Inferior parietal cortex (tissue), 1 donor: Measurements from ENCODE around the gene CASK.
"Not testable (repeated sequence)": the region's sequence is repeated elsewhere in the genome, so short reads cannot be mapped to it uniquely, and the experiment has no call there.

Source experiments
- DNase-seq: peaks from one replicate; pipeline ENCODE4 v3.0.0-alpha.2; 2016; ENCODE audit errors: extremely low spot score

CASK gene

DNA sequence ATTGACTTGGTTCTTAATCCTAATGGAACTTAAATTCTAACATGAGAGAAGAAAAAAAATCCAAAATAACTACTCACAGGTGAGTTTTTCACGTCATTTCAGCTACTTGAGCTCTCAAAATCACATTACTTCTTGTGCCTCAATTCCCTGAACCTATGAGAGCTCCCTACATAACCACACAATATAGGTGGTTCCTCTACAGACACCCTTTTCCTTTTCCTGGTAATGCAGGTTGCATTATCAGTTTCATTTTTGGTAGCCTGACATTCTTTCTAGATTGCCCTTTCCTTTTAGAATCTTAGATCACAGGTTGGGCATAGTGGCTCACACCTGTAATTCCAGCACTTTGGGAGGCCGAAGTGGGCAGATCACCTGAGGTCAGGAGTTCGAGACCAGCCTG lies 230.3 kb downstream of the CASK start:
- no peak for DNase-seq

DNA sequence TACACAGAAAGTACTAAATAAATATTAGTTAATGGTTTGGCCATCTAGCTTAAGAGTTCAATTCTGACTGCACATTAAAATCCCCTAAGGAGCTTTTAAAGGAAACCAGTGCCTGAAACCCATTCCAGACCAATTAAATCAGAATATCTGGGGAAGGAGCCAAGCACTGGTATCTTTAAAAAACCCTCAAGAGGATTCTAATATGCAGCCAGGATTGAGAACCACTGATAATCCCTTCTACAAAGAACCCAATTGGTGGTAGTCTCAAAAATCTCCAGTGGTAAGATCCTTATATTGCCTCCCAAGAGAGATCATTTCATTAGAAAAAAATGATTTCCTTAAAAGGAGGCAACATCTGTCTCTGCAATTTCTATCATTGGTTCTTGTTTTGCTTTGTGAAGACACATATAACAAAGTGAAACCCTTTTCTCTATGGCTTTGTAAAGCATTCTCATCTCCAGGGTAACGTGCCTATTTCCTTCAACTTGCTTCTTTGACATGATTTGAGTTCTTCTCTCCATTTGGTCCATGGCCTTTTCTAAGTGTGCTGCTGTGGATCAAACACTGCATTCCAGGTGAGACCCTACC lies 231.1 kb downstream of the CASK start:
- DNase-seq, result no peak

DNA sequence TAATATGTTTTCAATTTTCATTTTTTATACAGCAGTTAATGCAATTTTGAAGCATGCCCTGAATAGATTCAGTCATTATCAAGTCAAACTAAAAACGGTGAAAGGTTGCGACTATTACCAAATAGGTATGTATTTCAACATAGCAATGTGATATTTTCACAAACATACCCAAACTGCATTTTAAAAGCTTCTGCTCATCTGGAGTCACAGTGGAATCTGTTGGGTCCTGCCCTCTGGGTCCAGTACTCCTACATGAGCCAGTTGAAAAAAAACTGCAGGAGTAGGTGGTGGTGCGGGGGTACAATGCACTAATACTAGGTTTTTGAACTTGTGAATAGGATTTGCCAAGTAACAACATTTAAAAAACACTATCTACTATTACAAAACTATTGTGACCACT lies 233.6 kb downstream of the CASK start:
- DNase-seq, result no peak

DNA sequence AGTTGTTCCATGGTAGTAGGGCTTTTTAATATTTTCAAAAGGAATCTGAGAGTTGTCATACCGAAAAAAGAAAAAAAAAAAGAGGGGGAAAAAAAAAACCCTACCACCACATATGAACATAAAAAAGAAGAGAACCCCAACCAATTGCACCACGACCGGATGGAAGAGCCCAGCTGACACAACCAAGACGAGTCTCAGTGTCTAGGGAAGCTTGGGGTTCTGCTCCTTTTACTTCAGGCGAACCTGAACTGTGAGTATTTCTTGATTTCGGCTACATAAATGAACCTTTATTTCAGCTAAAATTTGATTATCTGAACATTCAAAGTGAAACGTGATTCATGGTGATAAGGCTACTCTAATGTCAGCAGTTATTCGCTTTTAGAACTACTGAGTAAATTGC lies 234.5 kb downstream of the CASK start, which contains the start of gene GPR34:
TSS of gene GPR34 (plus strand) at position 139 of the 400 bp plus-strand sequence. CDS start 6,661 bp downstream, outside the sequence.
- DNase-seq, result no peak

DNA sequence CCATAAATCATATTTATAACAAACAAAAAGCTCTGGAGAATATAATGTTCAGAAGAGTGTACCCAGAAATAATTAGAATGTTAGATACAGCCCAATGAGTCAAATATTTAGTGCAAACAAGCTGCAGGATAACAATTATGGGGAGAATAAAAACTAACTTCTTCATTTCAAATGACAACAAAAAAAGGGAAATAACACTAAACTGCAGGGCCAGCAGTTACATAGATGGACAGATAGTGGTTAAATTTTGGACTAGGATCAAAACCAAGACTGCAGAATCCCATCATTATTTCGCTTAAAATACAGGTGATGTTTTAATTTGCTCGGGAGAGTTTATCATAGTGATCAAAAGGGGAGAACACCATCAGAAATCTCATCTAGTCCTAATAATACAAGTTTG lies 235.2 kb downstream of the CASK start:
- no peak for DNase-seq

DNA sequence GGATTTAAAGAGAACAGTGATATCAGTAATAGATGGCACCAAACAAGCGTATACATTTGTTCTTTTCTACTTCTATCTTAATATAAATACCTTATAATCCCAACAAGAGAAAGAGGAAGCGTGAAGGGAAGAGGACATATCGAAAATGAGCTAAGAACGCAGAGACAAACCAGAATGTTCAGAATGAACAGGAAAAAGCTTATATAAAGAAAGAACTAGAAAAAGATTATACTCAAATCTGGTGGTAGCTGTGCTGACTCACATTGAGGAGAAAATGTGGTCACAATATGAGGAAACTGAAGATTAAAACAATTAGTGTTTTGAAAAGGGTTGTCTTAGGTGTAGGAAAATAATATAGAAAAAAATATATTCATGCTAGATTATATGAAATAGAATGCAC lies 236.6 kb downstream of the CASK start:
- DNase-seq, result no peak

DNA sequence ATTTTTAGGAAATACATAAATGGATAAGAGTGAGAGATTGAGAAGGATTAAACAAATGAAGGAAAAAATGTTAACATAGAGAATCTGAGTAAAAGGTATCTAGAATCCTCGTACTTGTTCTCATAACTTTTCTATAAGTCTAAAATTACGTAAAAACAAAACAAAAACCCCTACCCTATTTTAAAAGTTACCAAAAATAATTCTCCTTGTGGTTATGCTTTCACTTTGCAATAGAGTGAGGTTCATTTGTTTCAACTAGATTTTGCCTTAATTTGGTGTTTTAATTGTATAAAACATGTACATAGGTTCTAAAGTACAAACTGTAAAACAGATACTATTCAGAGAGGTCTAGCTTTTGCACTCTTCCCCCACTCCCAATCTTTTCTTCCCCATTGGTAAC lies 238.4 kb downstream of the CASK start:
- no peak for DNase-seq

DNA sequence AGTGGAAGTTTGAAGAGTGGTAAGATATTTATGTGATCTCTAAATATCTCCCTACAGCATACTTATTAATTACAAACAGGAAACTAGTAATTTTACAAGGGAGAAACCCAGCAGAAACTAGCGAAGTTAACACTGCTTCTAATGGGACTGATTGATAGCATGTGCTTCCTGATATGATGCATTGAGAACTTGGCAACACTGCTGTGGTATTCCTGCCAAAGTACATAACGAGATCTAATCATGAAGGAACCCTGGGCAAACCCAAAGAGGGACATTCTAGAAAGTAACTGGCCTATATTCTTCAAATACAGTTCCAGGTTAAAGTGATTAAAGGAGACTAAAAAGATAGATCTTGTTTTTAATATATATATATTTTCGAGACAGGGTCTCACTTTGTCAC lies 239.2 kb downstream of the CASK start:
- no peak for DNase-seq

DNA sequence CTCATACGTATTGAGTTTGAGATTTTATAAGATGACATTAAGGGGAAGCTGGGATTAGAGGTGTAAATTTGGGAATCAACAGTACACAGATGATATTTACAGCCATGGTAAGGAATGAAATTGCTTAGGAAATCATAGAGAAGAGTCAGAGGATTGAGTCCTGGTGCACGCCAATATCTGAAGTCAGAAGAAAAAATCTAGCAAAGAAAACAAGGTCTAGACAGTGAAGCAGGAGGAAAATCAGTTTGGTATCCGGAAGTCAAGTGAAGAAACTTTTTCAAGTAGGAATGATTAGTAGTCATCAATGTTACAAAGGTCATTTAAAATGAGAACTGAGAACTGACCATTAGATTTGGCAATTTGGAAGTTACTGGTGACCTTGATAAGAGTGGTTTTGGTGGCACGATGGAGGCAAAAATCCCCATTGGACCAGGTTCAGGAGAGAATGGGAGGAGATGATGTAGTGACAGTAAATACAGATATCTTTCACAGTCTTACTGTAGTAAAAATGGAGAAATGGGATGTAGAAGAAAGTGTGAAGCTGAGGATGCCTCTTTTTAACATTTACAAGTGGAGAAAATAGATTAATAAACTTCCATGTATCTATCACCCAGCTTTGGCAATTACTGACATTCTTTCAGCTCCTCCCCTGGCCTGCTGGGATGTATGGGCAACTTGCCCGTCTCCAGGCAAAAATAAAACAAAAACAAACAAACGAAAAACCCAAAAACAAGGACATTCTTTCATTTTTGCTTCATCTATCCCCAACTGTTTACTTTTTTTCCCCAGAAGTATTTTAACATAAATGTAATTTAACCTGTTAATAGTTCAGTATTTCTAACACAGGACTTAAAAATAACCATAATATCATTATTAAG lies 245.9 kb downstream of the CASK start:
- no peak for DNase-seq

DNA sequence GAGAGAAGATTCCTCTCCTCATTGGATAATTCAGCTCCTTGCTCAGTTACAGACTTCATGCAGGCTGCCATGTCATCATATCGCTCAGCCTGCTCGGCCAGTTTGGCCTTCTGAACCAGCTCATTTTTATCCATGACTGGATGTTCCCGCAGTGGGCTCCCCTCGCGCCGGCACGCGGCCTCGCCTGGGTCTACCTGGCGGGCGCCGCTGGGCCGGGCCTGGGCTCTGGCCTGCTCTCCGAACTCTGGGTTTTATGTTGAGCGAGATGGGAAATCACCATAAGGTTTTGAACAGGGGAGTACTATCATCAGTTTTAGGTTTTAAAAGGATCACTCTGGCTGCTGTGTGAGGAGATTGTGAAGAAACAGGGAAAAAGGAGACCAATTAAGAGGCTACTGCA lies 247.0 kb downstream of the CASK start:
- DNase-seq, result not testable (repeated sequence)

DNA sequence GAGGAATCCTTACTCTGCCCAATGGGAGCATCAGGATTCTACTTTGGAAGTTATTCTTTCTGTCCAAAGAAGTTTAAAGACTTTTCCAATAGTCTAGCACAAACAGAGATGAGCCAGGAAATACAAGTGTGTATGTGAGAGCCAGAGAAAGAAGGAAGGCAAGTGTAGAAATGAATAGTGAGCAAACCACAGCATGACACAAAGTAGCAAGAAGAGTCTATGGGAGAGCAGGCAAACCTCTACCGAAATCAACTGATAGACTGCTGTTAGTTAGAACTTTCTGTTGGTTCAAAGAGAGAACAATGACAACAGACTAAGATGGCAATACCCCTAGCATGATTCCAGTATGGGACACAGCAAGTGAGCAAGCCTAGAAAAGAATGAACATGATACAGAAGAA lies 250.7 kb downstream of the CASK start:
- DNase-seq, result no peak

DNA sequence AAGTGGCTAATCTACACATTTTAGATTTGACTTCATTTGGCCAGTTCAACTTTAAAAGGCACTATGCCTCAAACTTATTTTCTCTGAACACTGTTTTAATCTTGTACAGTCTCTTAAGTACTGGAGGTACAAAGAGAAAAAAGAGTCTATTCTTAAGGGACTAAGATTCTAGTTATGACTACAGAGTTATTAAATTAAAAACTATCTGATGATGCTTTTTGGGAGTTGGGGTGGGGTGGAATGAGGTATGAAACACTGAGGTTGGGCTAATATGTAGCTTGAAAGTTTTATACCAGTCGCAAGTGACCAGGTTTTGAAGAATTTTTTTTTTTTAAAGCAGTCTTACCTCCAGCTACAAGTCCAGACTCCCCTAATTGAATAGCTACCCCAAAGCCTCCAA lies 252.3 kb downstream of the CASK start:
- no peak for DNase-seq

DNA sequence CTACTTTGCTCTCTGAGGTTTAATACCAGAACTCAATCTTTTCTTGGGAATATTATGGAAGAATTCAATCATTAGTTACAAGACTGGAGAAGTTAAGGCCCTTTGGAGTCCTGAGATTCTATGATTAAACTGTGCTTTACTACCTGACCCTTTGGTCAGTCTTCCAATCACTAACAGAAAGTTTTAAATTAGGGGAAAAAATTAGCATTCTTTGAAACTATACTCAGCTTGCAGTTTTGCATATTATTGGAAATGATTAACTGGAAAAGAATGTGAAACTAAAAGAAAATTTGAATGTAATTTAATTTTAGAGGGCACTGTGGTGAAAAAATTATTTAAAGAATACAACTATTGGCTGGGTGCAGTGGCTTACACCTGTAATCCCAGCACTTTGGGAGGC lies 253.2 kb downstream of the CASK start:
- no peak for DNase-seq

DNA sequence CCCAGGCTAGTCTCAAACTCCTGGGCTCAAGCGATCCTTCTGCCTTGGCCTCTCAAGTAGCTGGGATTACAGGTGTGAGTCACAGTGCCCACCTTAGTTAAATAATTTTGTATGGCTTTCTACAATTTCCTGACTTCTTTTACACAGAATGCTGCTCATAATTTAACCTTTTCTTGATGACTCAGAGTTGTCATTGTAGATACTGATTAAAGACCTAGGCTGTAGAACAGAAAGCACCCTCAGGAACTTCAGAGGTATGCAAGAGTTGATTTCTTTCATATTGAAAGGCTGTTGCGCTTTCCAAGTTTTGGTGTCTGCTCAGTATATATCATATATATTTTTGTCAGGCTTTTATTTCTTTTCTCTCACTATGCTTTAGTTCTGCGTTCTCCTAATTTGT lies 255.7 kb downstream of the CASK start:
- DNase-seq, result no peak

DNA sequence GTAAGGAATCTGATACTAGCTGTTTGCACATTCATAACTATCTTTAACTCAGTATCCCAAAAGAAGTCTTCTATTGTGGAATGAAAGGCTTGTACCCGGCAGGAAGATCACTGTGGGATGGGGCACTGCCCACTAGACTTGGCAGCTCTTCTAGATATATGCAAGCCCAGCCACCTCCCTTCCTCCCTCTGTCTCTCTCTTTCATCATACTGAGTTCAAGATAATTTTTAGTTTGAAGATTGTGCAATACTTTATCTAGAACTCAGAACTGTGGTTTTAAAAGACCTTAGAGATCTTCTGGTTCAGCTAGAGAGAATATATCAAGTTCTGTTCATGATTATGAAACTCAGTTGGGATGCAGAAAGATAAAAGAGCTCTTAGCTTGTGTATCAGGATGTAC lies 257.1 kb downstream of the CASK start:
- DNase-seq, result no peak

DNA sequence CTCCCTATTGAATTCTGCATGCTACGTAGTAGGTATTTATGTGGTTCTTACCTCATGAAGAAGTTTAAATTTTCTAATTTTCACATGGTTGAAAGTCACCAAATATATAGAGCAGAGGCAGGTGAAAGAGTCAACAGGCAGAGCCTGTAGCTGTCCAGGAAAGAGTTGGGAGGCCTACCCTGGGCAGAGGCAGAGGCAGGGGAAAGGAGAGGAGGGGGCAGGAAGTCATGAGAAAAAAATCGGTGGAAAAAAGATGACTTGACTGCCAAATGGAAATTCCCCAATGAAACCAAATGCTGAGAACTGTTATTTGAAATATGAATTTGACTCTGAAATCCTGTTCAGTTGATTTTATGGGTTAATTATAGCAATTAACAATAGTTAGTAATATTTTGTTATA lies 257.7 kb downstream of the CASK start:
- DNase-seq, result no peak

DNA sequence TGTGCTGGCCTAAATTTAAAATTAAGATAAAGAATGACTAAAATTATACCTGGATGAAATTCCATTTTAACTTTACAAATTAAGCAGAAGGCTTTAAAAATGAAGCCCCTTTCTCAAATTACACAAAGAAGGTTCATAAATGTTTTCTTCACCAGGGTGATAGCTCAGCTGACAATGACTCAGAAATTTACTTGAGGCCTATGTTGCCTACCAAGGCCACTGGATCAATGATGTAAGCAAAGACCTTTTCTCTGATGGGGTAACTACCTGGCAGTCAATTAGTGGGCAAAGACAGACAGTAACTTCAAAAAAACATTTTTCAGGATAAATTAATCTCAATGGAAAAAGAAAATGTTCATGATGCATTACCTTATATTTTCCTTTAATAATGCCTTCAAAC lies 258.4 kb downstream of the CASK start:
- DNase-seq, result no peak

DNA sequence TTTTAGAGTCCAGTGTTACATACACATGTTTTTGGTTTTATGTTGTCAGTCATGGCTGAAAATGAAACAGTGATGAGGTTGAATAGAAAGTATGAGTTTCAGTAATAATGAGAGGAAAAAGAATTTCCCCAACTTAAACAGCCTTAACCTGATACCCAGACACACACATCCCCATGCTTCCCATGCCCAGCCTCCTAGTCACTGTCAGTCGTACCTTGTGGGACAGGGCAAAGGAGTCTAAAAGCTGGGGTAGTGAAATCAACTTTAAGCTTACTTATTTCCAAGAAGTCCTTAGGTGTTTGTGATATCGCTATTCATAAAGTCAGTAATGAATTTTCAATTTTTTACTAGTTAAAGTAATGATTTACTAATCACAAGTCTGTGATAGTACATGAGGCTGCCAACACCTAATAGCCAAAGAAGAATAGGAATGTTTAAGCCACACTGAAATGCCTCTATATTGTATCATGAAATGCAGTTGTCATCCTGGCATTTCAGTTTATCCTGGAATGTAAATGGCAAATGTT lies 258.9 kb downstream of the CASK start:
- DNase-seq, result no peak

DNA sequence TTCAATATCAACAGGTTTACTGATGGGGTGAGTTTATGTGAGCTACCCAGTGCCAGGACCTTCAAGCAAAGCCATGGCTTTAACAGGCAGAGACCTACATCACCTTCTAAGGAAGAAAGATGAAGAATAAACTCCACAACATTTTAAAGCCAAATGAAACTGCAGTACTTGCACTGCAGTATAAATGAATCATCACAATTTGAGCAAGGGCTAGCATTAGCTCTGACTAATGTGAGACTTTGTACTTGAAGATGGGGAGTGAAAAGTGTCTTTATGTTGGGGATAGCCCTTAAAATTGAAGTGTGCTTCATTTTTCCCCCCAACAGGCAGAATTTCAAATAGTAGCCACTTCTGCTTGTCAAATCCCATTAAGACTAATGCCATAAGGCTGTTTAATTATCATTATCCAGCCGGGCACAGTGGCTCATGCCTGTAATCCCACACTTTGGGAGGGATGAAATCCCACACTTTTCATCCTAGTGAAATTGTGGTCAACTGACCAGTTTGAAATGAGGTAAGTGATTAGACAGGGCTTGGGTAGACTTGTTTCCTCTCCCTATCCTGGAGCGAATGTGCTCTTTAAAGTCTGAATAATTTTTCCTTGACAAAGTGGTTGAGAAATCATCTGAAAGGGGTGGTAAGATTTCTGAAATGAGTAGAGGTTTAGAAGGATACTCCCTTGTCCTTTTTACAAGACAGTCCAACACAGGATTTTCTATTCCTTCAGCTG lies 261.8 kb downstream of the CASK start:
- no peak for DNase-seq

DNA sequence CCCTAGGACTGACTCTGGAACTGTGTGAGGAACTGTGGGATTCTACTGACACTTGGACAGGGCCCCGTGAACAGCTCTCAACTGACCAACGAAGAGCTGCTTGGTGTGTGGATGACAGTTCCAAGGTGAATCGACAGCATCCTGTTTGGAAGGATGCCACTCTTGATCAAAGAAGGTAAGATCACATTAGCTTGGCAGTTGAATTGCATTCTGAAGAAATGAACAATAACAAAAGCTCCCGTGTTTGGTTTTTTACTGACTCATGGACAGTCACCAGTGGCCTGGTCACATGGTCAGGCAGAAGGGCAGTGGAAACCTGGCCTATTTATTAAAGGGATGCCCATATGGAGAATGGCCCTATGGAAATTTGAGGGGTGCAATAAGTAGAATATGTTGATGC lies 267.7 kb downstream of the CASK start:
- no peak for DNase-seq

DNA sequence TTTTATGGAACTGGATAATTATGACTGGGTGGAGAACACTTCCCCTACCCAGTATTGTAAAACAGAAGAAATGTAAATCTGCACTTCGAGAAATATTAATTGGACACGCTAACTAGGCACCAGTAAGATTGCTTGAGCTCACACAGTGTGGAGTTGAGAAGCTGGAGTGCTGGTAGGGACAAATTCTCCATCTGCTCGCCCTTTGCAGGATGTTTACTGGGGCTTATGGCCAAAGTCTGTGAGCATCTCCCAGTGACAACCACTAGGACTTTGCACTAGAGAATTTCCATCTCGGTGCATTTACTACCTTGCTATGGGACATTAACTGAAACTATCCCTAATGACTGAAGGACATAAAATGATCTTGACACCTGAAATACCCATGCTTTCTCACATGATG lies 268.3 kb downstream of the CASK start:
- no peak for DNase-seq

DNA sequence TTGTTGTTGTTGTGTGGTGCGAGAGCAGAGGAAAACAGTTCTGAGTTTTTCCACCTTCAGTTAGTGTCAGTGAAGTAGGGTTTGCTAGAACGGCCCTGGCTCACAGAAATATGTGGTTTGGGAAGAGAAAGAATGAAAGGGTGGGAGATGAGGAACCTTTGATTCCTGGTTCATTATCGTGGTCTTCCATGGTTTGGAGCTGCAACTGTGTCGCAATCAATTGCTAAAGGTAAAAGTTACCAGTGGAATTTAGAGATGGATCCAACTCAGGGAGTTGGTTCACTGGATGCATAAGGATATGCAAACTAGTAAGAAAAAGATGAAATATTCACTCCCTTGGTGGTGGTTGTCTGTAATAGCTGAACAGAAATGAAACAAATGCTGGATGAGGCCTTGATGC lies 270.2 kb downstream of the CASK start:
- no peak for DNase-seq

DNA sequence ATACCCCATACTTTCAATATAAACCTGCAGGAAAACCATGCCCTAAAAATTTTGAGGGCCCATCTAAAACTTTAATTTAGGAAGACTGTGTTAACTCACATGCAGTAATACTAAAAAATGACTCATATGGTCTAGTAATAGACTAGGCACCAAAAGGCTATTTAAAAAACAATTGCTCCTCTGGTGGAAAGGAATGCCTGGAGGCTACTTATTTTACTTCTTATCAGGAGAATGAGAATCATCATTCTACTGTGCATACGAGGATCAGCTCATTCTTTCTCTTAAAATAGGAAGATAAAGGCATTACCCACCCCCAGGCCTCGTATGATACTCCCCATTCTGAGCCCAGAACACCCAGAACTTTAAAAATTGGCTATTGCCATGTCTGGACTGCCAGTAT lies 277.2 kb downstream of the CASK start:
- DNase-seq, result not testable (repeated sequence)
